K562 (cell line): ENCODE measurements around the gene MEST. TPM values are rescaled to one million over a fixed set of nuclear protein-coding genes. Genes with fewer than 3 reads are reported as not detected.

ENCODE experiments used
- HDAC2 ChIP-seq: fragments of 450-650 bp; IDR thresholded peaks from 2 replicates; pipeline ENCODE4 v1.6.1; 2016; ENCODE audit warnings: mild to moderate bottlenecking
- NFATC3 ChIP-seq: fragments of 450-650 bp; IDR thresholded peaks from 2 replicates; pipeline ENCODE4 v1.6.1; 2017; ENCODE audit warnings: mild to moderate bottlenecking
- RBM39 ChIP-seq: fragments of 200-400 bp; formaldehyde crosslinking; optimal IDR thresholded peaks from 2 replicates; pipeline ENCODE3; 2018; ENCODE audit warnings: low read depth, low read length
- SMARCC2 ChIP-seq: fragments of 450-650 bp; IDR thresholded peaks from 2 replicates; pipeline ENCODE4 v1.6.1; 2017; ENCODE audit warnings: antibody characterized with exemption, moderate library complexity, mild to moderate bottlenecking, low read depth
- THRAP3 ChIP-seq: fragments of 450-650 bp; IDR thresholded peaks from 2 replicates; pipeline ENCODE4 v1.6.1; 2016; ENCODE audit warnings: mild to moderate bottlenecking, inconsistent platforms, borderline replicate concordance
- ZBED1 ChIP-seq: IDR thresholded peaks from 2 replicates; pipeline ENCODE4 v1.6.1; 2014
- ZNF124 ChIP-seq: sonication (generic); formaldehyde crosslinking; IDR thresholded peaks from 2 replicates; pipeline ENCODE4 v1.8.1; 2022; ENCODE audit warnings: missing genetic modification reagents
- ZNF174 ChIP-seq: fragments of 250-450 bp; sonication (Bioruptor Pico); IDR thresholded peaks from 2 replicates; pipeline ENCODE4 v1.4.0; 2020; ENCODE audit warnings: mild to moderate bottlenecking
- ZNF717 ChIP-seq: fragments of 250-450 bp; sonication (Bioruptor Pico); IDR thresholded peaks from 2 replicates; pipeline ENCODE4 v1.5.0; 2021
- ZNF778 ChIP-seq: fragments of 450-650 bp; formaldehyde crosslinking; IDR thresholded peaks from 2 replicates; pipeline ENCODE4 v1.4.0; 2020; ENCODE audit warnings: mild to moderate bottlenecking, moderate library complexity
- polyA plus RNA-seq, 8 experiments: library from polyadenylated mRNA; depleted of rRNA in 4 of 8; stranded (reverse) in 5 of 8; unstranded in 3 of 8; fragments of >200 nt; fragmentation: Nextera tagmentation in 2 of 8; fragmentation: Illumina TruSeq in 1 of 8; extraction: Ambion mirVana in 2 of 8; extraction: Trizol in 1 of 8; gene quantifications; 2 replicates each; pipeline versions ENCODE4 v1.2.1 to v1.2.3, GENCODE V29; 2011 to 2014; ENCODE audit warnings: inconsistent platforms in 1 of 8, missing spikeins in 1 of 8
- total RNA-seq, 7 experiments: library from RNA; depleted of rRNA in 6 of 7; stranded (reverse); fragments of >200 nt in 6 of 7; fragmentation: Illumina TruSeq in 2 of 7; extraction: Trizol in 2 of 7; gene quantifications; 2 replicates each; pipeline versions ENCODE4 v1.2.1 to v1.2.3, GENCODE V29; 2011 to 2021; ENCODE audit warnings: low replicate concordance in 1 of 7
- TF ChIP-seq, protein P1 (sequence below): sonication (generic); formaldehyde crosslinking; IDR thresholded peaks from 2 replicates; pipeline ENCODE4 v1.8.0; 2023; ENCODE audit warnings: missing genetic modification reagents, mild to moderate bottlenecking, borderline replicate concordance
- TF ChIP-seq, protein P2 (sequence below): fragments of 450-650 bp; IDR thresholded peaks from 2 replicates; pipeline ENCODE4 v1.6.1; 2016; ENCODE audit warnings: mild to moderate bottlenecking
- TF ChIP-seq, protein P3 (sequence below): fragments of 450-650 bp; IDR thresholded peaks from 2 replicates; pipeline ENCODE4 v1.6.1; 2014; ENCODE audit warnings: low read depth, mild to moderate bottlenecking, moderate library complexity, borderline replicate concordance
- TF ChIP-seq, protein P4 (sequence below): fragments of 450-650 bp; formaldehyde crosslinking; IDR thresholded peaks from 2 replicates; pipeline ENCODE4 v1.4.0; 2020; ENCODE audit warnings: mild to moderate bottlenecking

The MEST gene
- total and polyA plus RNA-seq, 9 of the 15 experiments (the other 6 are each of a cell fraction or from before 2014, with no cell fraction given), result 0.04 to 0.74 (median 0.36) TPM; not detected in 1

DNA sequence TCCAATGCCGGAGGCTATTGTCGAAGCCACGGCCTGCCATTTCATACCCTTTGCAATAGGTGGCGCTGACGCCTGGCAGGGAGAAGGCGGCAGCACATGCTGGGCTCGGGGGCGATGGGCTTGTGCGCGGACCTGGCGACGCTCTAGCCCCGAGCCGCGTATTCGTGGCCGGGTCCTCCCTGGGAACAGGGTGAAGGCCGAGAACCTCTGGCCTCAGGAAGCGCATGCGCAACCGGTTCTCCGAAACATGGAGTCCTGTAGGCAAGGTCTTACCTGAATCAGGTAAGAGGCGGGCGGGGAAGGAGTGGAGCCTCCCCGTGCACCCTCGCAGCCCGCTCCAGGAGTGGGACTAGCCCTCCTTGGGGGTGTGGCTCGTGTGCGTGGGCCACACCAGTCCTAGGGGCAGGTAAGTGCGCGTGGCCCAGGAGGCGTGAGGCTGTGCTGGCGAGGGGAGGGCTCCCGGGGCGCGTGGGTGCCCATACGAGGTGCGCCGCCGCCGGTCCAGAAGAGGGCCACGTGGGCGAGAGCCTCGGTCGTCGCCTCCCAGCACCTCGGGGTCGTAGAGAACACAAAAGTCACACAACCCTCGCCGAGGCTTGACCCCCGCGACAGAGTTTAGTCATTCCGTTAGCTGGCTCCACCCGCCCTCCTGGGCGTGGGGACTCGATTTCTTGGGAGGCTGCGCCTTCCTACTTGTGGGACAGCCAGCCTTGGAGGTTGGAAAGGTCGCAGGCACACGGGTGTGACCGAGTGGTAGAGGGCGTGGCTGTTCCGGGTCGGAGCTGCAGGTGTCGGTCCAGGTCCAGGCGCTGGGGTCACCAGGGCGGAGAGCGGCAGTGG is 5.6 kb upstream of the MEST start (continued):
- TF ChIP-seq, protein P1, sequence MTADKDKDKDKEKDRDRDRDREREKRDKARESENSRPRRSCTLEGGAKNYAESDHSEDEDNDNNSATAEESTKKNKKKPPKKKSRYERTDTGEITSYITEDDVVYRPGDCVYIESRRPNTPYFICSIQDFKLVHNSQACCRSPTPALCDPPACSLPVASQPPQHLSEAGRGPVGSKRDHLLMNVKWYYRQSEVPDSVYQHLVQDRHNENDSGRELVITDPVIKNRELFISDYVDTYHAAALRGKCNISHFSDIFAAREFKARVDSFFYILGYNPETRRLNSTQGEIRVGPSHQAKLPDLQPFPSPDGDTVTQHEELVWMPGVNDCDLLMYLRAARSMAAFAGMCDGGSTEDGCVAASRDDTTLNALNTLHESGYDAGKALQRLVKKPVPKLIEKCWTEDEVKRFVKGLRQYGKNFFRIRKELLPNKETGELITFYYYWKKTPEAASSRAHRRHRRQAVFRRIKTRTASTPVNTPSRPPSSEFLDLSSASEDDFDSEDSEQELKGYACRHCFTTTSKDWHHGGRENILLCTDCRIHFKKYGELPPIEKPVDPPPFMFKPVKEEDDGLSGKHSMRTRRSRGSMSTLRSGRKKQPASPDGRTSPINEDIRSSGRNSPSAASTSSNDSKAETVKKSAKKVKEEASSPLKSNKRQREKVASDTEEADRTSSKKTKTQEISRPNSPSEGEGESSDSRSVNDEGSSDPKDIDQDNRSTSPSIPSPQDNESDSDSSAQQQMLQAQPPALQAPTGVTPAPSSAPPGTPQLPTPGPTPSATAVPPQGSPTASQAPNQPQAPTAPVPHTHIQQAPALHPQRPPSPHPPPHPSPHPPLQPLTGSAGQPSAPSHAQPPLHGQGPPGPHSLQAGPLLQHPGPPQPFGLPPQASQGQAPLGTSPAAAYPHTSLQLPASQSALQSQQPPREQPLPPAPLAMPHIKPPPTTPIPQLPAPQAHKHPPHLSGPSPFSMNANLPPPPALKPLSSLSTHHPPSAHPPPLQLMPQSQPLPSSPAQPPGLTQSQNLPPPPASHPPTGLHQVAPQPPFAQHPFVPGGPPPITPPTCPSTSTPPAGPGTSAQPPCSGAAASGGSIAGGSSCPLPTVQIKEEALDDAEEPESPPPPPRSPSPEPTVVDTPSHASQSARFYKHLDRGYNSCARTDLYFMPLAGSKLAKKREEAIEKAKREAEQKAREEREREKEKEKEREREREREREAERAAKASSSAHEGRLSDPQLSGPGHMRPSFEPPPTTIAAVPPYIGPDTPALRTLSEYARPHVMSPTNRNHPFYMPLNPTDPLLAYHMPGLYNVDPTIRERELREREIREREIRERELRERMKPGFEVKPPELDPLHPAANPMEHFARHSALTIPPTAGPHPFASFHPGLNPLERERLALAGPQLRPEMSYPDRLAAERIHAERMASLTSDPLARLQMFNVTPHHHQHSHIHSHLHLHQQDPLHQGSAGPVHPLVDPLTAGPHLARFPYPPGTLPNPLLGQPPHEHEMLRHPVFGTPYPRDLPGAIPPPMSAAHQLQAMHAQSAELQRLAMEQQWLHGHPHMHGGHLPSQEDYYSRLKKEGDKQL (CRISPR knock-in tag), result no peak
- TF ChIP-seq, protein P2, sequence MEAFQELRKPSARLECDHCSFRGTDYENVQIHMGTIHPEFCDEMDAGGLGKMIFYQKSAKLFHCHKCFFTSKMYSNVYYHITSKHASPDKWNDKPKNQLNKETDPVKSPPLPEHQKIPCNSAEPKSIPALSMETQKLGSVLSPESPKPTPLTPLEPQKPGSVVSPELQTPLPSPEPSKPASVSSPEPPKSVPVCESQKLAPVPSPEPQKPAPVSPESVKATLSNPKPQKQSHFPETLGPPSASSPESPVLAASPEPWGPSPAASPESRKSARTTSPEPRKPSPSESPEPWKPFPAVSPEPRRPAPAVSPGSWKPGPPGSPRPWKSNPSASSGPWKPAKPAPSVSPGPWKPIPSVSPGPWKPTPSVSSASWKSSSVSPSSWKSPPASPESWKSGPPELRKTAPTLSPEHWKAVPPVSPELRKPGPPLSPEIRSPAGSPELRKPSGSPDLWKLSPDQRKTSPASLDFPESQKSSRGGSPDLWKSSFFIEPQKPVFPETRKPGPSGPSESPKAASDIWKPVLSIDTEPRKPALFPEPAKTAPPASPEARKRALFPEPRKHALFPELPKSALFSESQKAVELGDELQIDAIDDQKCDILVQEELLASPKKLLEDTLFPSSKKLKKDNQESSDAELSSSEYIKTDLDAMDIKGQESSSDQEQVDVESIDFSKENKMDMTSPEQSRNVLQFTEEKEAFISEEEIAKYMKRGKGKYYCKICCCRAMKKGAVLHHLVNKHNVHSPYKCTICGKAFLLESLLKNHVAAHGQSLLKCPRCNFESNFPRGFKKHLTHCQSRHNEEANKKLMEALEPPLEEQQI, result 0 out of 2 replicates have a peak, but pooled peaks have one; percentile 28
- TF ChIP-seq ZNF124 (CRISPR knock-in tag) (no peak), ZNF717 (CRISPR knock-in tag) (no peak), ZBED1 (no peak), RBM39 (no peak), HDAC2 (no peak), ZNF778 (CRISPR knock-in tag) (no peak), NFATC3 (no peak), SMARCC2 (no peak), ZNF174 (CRISPR knock-in tag) (no peak), THRAP3 (no peak)
- TF ChIP-seq, protein P3, sequence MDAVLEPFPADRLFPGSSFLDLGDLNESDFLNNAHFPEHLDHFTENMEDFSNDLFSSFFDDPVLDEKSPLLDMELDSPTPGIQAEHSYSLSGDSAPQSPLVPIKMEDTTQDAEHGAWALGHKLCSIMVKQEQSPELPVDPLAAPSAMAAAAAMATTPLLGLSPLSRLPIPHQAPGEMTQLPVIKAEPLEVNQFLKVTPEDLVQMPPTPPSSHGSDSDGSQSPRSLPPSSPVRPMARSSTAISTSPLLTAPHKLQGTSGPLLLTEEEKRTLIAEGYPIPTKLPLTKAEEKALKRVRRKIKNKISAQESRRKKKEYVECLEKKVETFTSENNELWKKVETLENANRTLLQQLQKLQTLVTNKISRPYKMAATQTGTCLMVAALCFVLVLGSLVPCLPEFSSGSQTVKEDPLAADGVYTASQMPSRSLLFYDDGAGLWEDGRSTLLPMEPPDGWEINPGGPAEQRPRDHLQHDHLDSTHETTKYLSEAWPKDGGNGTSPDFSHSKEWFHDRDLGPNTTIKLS, result no peak
- TF ChIP-seq, protein P4, sequence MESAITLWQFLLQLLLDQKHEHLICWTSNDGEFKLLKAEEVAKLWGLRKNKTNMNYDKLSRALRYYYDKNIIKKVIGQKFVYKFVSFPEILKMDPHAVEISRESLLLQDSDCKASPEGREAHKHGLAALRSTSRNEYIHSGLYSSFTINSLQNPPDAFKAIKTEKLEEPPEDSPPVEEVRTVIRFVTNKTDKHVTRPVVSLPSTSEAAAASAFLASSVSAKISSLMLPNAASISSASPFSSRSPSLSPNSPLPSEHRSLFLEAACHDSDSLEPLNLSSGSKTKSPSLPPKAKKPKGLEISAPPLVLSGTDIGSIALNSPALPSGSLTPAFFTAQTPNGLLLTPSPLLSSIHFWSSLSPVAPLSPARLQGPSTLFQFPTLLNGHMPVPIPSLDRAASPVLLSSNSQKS (CRISPR knock-in tag), result no peak
